Renal cortex interstitium (tissue), 11 donors: Measurements from ENCODE around the gene STMN1. TPM values are rescaled to one million over a fixed set of nuclear protein-coding genes. Genes with fewer than 3 reads are reported as not detected.

ENCODE experiments used
- DNase-seq, 11 donors: peaks; one replicate each; pipeline ENCODE4 v3.0.0-alpha.2; 2013; ENCODE audit warnings: low read depth in 9 of 11, low spot score in 4 of 11; ENCODE audit errors: extremely low read depth in 1 of 11
- polyA plus RNA-seq, 3 donors: library from polyadenylated mRNA; unstranded; fragments of 120-200 nt; gene quantifications; one replicate each; pipeline ENCODE4 v1.2.1, GENCODE V29; 2013; ENCODE audit not compliant: insufficient read length in 3 of 3

The STMN1 gene
- polyA plus RNA-seq, 3 donors: 982 to 1,465 (median 1,271) TPM

DNA sequence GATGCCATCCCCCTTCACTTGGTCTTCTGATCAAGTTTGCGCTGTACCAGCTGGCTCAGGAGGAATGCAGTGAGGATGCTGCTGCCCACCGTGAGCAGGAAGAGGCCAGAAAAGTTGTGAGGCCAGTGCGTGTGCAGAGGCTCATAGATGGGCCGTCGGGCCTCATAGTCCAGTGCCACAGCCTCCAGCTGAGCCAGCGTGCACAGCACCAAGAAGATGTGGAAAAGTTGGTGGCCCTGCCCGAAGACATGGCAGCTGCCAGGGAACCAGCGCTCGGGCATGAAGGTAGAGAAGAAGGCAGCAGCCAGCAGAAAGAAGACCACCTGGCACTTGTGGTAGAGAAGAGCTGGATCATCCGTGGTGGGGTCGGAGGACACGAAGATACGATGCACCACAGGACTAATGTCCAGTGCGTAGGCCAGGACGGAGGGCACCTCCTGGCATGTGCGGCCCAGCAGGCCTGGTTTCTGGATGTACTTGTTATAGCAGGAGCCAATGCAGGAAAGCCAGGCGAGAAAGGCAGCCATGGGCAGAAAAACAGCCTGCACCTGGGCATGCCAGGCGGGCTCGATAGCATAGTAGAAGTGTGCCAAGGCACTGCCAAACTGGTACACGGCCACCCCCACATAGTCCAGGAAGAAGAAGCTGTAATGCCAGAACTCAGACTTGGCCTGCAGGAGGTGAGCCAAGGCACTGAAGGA, 43.3 kb downstream of the STMN1 start:
- DNase-seq: no peak

DNA sequence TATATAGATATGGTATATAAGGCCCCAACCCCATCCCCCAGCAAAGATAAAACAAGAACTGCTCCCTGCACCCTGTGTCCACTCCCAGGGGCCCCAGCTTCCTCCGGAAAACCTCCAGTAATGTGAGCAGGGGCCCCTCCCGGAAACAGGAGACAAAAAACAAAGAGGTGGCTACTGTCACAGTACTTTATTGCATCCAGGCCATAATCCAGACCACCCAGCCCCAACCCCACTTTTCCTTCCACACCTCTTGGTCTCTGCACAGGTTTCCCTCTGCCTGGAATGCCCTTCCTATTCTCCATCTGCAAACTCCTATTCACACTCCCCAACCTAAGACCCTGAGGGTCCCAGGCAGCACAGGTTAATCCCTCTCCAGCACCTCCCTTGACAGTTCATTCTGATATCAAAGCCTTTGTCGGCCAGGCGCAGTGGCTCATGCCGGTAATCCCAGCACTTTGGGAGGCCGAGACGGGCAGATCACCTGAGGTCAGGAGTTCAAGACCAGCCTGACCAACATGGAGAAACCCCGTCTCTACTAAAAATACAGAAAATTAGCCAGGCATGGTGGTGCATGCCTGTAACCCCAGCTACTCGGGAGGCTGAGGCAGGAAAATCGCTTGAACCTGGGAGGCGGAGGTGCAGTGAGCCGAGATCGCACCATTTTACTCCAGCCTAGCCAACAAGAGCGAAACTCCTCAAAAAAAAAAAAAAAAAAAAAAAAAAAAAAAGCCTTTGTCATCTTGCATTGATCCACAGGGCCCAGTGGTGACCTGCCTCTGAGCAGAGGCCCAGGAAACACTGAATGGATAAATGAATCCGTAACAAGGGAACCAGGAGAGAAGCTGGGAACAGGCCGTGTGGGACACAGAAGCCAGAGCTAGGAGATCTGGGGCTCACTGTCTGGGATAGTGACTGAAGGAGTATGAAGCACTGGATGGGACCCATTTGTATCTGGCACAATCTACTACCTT, 44.6 kb downstream of the STMN1 start:
- DNase-seq: no peak

DNA sequence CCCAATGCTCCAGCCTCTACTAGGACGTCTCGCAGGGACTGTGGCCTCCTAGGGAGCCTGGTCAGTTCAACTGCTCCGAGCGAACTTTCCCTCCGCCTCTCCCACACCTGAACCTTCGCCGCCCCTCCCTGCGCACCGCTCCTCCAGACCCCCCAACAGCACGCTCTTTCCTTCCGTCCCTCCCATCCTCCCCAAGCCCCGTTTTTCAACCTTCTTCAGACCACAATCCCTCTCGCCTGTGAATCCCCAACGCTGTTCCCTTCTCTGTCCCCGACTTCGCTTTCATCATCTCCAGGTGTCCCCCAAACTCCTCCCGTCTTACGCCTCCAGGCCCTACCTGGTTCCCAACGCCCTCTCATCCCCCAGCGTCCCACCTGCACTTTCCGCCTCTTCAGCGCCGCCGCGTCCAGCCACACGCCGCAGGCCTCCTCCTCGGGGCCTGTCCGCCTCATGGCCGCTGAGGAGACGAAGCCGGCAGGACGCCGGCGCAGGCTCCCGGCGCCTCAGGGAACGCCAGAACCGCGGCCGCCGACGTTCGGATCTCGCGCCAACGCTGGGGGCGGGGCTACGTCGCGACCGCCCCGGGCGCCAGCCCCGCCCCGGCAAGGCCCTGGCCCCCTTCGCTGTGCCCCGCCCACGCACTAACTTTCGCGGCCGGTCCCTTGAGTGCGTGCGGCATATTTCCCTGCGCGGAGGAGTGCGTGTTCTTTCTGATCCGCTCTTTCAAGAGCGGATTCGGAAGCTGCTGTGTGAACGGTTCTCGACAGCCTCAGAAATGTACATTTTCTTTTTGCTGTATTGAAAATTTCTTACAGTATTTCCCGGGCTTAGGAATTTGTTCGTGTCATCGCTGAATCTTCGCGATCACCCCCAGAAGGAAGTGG, 47.1 kb downstream of the STMN1 start, which contains the start of gene AUNIP:
Gene AUNIP, minus strand, starts transcription at position 552 of the 884 bp plus-strand sequence. Its CDS starts 100 bp downstream, at position 452.
- DNase-seq: peak; percentile 65 to 85 (median 77)

DNA sequence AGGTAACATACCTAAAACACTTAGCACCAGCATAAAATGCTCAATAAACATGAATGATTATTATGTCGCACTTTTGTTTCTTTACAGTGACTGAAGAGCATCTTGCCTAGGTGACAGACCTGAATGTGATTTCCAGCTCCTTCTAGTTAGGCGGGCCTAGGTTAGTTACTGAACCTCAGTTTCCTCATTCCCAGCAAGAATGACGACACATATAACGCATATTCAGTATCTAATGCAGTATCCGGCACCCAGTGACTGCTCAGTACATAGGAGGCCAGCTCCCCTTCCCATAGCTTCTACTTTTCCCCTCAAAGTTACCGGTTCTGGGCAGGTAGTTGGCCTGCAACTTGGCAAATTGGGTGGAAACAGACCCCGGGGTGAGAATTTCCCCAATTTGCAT, 47.7 kb downstream of the STMN1 start:
- DNase-seq: no peak

DNA sequence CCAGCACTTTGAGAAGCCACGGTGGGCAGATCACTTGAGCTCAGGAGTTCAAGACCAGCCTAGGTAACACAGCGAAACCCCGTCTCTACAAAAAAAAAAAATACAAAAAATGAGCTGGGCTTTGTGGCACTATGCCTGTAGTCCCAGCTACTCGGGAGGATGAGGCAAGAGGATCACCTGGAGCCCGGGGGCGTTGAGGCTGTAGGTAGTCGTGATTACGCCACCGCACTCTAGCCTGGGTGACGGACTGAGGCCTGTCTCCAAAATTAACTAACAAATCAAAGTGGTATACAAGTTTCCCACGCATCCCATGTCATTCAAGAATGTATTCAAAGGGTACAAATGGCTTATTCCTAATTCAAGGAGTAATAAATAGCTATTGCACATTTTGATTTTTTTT, 49.4 kb downstream of the STMN1 start:
- DNase-seq: no peak

DNA sequence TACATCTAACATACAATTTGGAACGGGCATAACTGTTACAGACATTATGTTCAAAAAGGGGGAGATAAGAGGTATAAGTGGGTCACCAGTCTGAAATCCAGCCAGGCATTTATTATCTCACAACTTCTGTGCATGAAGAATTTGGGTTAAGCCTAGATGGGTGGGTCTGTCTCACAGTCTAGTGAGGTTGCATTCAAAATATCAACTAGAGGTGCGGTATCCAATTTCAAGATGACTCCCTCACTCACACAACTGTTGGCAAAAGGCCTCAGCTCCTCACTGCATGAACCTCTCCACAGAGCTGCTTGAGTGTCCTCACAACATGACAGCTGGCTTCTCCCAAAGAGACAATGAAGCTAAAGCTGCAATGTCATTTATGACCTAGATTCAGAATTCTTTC, 51.7 kb downstream of the STMN1 start:
- no peak for DNase-seq

Other genes starting within 250 kb of the STMN1 start
- 10 to 100 TPM; 67.5 to 85.7 (median 85.2) TPM for gene SELENON, start 106.2 kb downstream of the STMN1 start, polyA plus RNA-seq
- gene MTFR1L, start 86.5 kb downstream of the STMN1 start, polyA plus RNA-seq: 100 to 1,000 TPM in 1 of 3 donors, 10 to 100 TPM in 2; 91.0 to 103 (median 97.6) TPM
- 1 to 10 TPM; 3.0 to 4.3 (median 3.9) TPM for gene AUNIP, start 47.0 kb downstream of the STMN1 start, polyA plus RNA-seq
- 10 to 100 TPM; 26.2 to 38.4 (median 27.0) TPM for gene PAQR7, start 30.7 kb downstream of the STMN1 start, polyA plus RNA-seq
- 10 to 100 TPM; 18.5 to 19.8 (median 19.2) TPM for gene PAFAH2, start 91.6 kb upstream of the STMN1 start, polyA plus RNA-seq
- 1 to 10 TPM; 1.5 to 1.7 (median 1.6) TPM for gene EXTL1, start 115.4 kb upstream of the STMN1 start, polyA plus RNA-seq
- gene SLC30A2, start 139.7 kb upstream of the STMN1 start, polyA plus RNA-seq: 1 to 10 TPM; 4.6 to 7.2 (median 5.1) TPM
- gene TRIM63, start 161.2 kb upstream of the STMN1 start, polyA plus RNA-seq: 1 to 10 TPM in 2 of 3 donors, under 1 TPM in 1; 0.86 to 1.5 (median 1.1) TPM
- gene PDIK1L, start 205.4 kb upstream of the STMN1 start, polyA plus RNA-seq: 10 to 100 TPM; 16.8 to 21.0 (median 17.5) TPM